HUES6 (cell line): ENCODE results near the gene IGFBP5.

ENCODE experiments used
- H3K27ac ChIP-seq: 2 replicates; pipeline ENCODE4 v1.7.0; 2013; ENCODE audit warnings: low read depth, mild to moderate bottlenecking, low read length, inconsistent platforms
- H3K27me3 ChIP-seq: 2 replicates; pipeline ENCODE4 v1.6.1; 2013; ENCODE audit warnings: low read length; ENCODE audit not compliant: control insufficient read depth, insufficient read depth
- H3K36me3 ChIP-seq: 2 replicates; pipeline ENCODE4 v1.6.1; 2013; ENCODE audit warnings: low read length; ENCODE audit not compliant: control insufficient read depth, insufficient read depth
- H3K4me1 ChIP-seq: 2 replicates; pipeline ENCODE4 v1.6.1; 2013; ENCODE audit warnings: low read length; ENCODE audit not compliant: control insufficient read depth, insufficient read depth
- H3K4me3 ChIP-seq: 2 replicates; pipeline ENCODE4 v1.5.1; 2013; ENCODE audit warnings: low read depth, low read length
- H3K9ac ChIP-seq: one replicate; pipeline ENCODE4 v1.6.1; 2013; ENCODE audit warnings: mild to moderate bottlenecking, low read length
- H3K9me3 ChIP-seq: 2 replicates; pipeline ENCODE4 v1.6.1; 2013; ENCODE audit warnings: low read depth, low read length; ENCODE audit not compliant: control insufficient read depth, insufficient read depth

The IGFBP5 gene

GRCh38 chr2:216732334-216732733 is 37.0 kb upstream of the IGFBP5 start:
- Histone ChIP-seq H3K4me3 (no peak overlapping the region), H3K9me3 (no peaks in the 10 kb centered on the region), H3K27ac (no peak overlapping the region), H3K4me1 (no peaks in the 10 kb centered on the region), H3K27me3 (no peaks in the 10 kb centered on the region), H3K36me3 (no peaks in the 10 kb centered on the region), H3K9ac (no peak overlapping the region)

- H3K36me3 ChIP-seq = no peaks in the 10 kb centered on the region
- H3K27me3 ChIP-seq = no peaks in the 10 kb centered on the region
- H3K4me3 ChIP-seq = no peak overlapping the region
- no peak overlapping the region for H3K27ac ChIP-seq
- no peaks in the 10 kb centered on the region for H3K9me3 ChIP-seq
- H3K4me1 ChIP-seq = no peaks in the 10 kb centered on the region
- H3K9ac ChIP-seq = no peak overlapping the region
These were observed 36.1 kb upstream of the IGFBP5 start for GRCh38 chr2:216731465-216731864.

- no peak overlapping the region for H3K27ac ChIP-seq
- no peaks in the 10 kb centered on the region for H3K27me3 ChIP-seq
- no peaks in the 10 kb centered on the region for H3K4me1 ChIP-seq
- H3K36me3 ChIP-seq = no peaks in the 10 kb centered on the region
- H3K9ac ChIP-seq = no peak overlapping the region
- no peak overlapping the region for H3K4me3 ChIP-seq
- H3K9me3 ChIP-seq = no peaks in the 10 kb centered on the region
These were observed 35.5 kb upstream of the IGFBP5 start for GRCh38 chr2:216730871-216731270.

GRCh38 chr2:216727346-216728122 is 32.2 kb upstream of the IGFBP5 start:
- Histone ChIP-seq H3K4me3 (no peak overlapping the region), H3K9me3 (no peaks in the 10 kb centered on the region), H3K9ac (no peak overlapping the region), H3K27me3 (no peaks in the 10 kb centered on the region), H3K27ac (no peak overlapping the region), H3K4me1 (no peaks in the 10 kb centered on the region), H3K36me3 (no peaks in the 10 kb centered on the region)

- no peaks in the 10 kb centered on the region for H3K36me3 ChIP-seq
- H3K9me3 ChIP-seq = no peaks in the 10 kb centered on the region
- no peak overlapping the region for H3K4me3 ChIP-seq
- H3K27ac ChIP-seq = no peak overlapping the region
- H3K27me3 ChIP-seq = no peaks in the 10 kb centered on the region
- no peaks in the 10 kb centered on the region for H3K4me1 ChIP-seq
- no peak overlapping the region for H3K9ac ChIP-seq
These were observed 28.8 kb upstream of the IGFBP5 start for GRCh38 chr2:216724190-216724589.

- Histone ChIP-seq H3K36me3 (no peaks in the 10 kb centered on the region), H3K9ac (no peak overlapping the region), H3K4me1 (peaks cover 6% of the 10 kb centered on the region; the same call in 1 of the 2 replicates), H3K27me3 (no peaks in the 10 kb centered on the region), H3K9me3 (no peaks in the 10 kb centered on the region), H3K4me3 (no peak overlapping the region), H3K27ac (no peak overlapping the region)
These were observed 25.8 kb upstream of the IGFBP5 start for GRCh38 chr2:216721141-216721540.

GRCh38 chr2:216720722-216721121 is 25.4 kb upstream of the IGFBP5 start:
- Histone ChIP-seq H3K9ac (no peak overlapping the region), H3K36me3 (no peaks in the 10 kb centered on the region), H3K9me3 (no peaks in the 10 kb centered on the region), H3K27ac (no peak overlapping the region), H3K4me3 (no peak overlapping the region), H3K27me3 (no peaks in the 10 kb centered on the region), H3K4me1 (peaks cover 6% of the 10 kb centered on the region; the same call in 1 of the 2 replicates)

GRCh38 chr2:216717907-216718615 is 22.7 kb upstream of the IGFBP5 start:
- Histone ChIP-seq H3K9me3 (no peaks in the 10 kb centered on the region), H3K27ac (no peak overlapping the region), H3K9ac (no peak overlapping the region), H3K4me3 (no peak overlapping the region), H3K4me1 (peaks cover 6% of the 10 kb centered on the region; the same call in 1 of the 2 replicates), H3K36me3 (no peaks in the 10 kb centered on the region), H3K27me3 (no peaks in the 10 kb centered on the region)

- Histone ChIP-seq H3K4me3 (no peak overlapping the region), H3K27ac (no peak overlapping the region), H3K9me3 (no peaks in the 10 kb centered on the region), H3K4me1 (peaks cover 6% of the 10 kb centered on the region; the same call in 1 of the 2 replicates), H3K9ac (no peak overlapping the region), H3K27me3 (no peaks in the 10 kb centered on the region), H3K36me3 (no peaks in the 10 kb centered on the region)
These were observed 22.1 kb upstream of the IGFBP5 start for GRCh38 chr2:216717491-216717901.

GRCh38 chr2:216716109-216716508 is 20.8 kb upstream of the IGFBP5 start:
- Histone ChIP-seq H3K36me3 (no peaks in the 10 kb centered on the region), H3K27me3 (no peaks in the 10 kb centered on the region), H3K27ac (no peak overlapping the region), H3K4me3 (no peak overlapping the region), H3K9ac (no peak overlapping the region), H3K4me1 (peaks cover 6% of the 10 kb centered on the region; the same call in 1 of the 2 replicates), H3K9me3 (no peaks in the 10 kb centered on the region)

- no peak overlapping the region for H3K9ac ChIP-seq
- no peak overlapping the region for H3K4me3 ChIP-seq
- no peaks in the 10 kb centered on the region for H3K36me3 ChIP-seq
- H3K27me3 ChIP-seq = no peaks in the 10 kb centered on the region
- peaks cover 6% of the 10 kb centered on the region; the same call in 1 of the 2 replicates for H3K4me1 ChIP-seq
- H3K9me3 ChIP-seq = no peaks in the 10 kb centered on the region
- H3K27ac ChIP-seq = no peak overlapping the region
These were observed 20.1 kb upstream of the IGFBP5 start for GRCh38 chr2:216715402-216715974.
